ENCODE measurements around the gene CDKN2B. TPM values are rescaled to one million over a fixed set of nuclear protein-coding genes. Genes with fewer than 3 reads are reported as not detected.
"Not testable (repeated sequence)": the region's sequence is repeated elsewhere in the genome, so short reads cannot be mapped to it uniquely, and the experiment has no call there.

CDKN2B gene
- total RNA-seq, 1 donor from 2014 or later = 1.8 TPM

- ATAC-seq (no peak), DNase-seq (no peak)
- intact Hi-C loops (cut with micrococcal nuclease) = no loop called here
Measured at GRCh38 chr9:21976334-21976875, 32.7 kb downstream of the CDKN2B start.

- intact Hi-C loops (cut with micrococcal nuclease) = no loop called here
- no peak for DNase-seq
- peak; percentile 47 for ATAC-seq
Measured at GRCh38 chr9:21974722-21975409, 34.2 kb downstream of the CDKN2B start.

GRCh38 chr9:21974343-21974721 lies 34.8 kb downstream of the CDKN2B start:
- intact Hi-C loops (cut with micrococcal nuclease) = no loop called here
- no peak for ATAC-seq
- DNase-seq = no peak

- ATAC-seq = no peak
- intact Hi-C loops (cut with micrococcal nuclease) = no loop called here
- no peak for DNase-seq
Measured at GRCh38 chr9:21972361-21972760, 36.7 kb downstream of the CDKN2B start.

GRCh38 chr9:21970800-21971640 lies 38.1 kb downstream of the CDKN2B start:
- intact Hi-C loops (cut with micrococcal nuclease) = no loop called here
- ATAC-seq (no peak), DNase-seq (no peak)

- no peak for DNase-seq
- intact Hi-C loops (cut with micrococcal nuclease) = no loop called here
- no peak for ATAC-seq
Measured at GRCh38 chr9:21969951-21970799, 38.9 kb downstream of the CDKN2B start.

GRCh38 chr9:21969011-21969940 lies 39.8 kb downstream of the CDKN2B start:
- ATAC-seq = no peak
- DNase-seq = no peak
- intact Hi-C loops (cut with micrococcal nuclease) = no loop called here

- ATAC-seq (no peak), DNase-seq (no peak)
- intact Hi-C loops (cut with micrococcal nuclease) = no loop called here
Measured at GRCh38 chr9:21968331-21969010, 40.6 kb downstream of the CDKN2B start.

GRCh38 chr9:21967702-21968101 lies 41.4 kb downstream of the CDKN2B start:
- ATAC-seq (no peak), DNase-seq (no peak)
- intact Hi-C loops (cut with micrococcal nuclease) = no loop called here

- no peak for ATAC-seq
- intact Hi-C loops (cut with micrococcal nuclease) = no loop called here
- no peak for DNase-seq
Measured at GRCh38 chr9:21967169-21967568, 41.9 kb downstream of the CDKN2B start.

GRCh38 chr9:21966140-21966851 lies 42.8 kb downstream of the CDKN2B start:
- intact Hi-C loops (cut with micrococcal nuclease) = no loop called here
- DNase-seq (no peak), ATAC-seq (no peak)

- DNase-seq = no peak
Measured at GRCh38 chr9:21965401-21965951, 43.6 kb downstream of the CDKN2B start.

GRCh38 chr9:21964925-21965385 lies 44.1 kb downstream of the CDKN2B start:
- DNase-seq (no peak), ATAC-seq (no peak)
- intact Hi-C loops (cut with micrococcal nuclease) = no loop called here

More at GRCh38 chr9:21965401-21965951, 43.6 kb downstream of the CDKN2B start:
- intact Hi-C loops (cut with micrococcal nuclease) = no loop called here
- ATAC-seq = no peak

GRCh38 chr9:21961569-21961968 lies 47.5 kb downstream of the CDKN2B start:
- intact Hi-C loops (cut with micrococcal nuclease) = no loop called here
- ATAC-seq = no peak
- DNase-seq = no peak

GRCh38 chr9:21959268-21959667 lies 49.8 kb downstream of the CDKN2B start:
- DNase-seq; intact Hi-C loops (cut with micrococcal nuclease); ATAC-seq: not testable (repeated sequence)

- ATAC-seq = no peak
- intact Hi-C loops (cut with micrococcal nuclease) = no loop called here
- DNase-seq = no peak
Measured at GRCh38 chr9:21958833-21959232, 50.3 kb downstream of the CDKN2B start.

All from left ventricle myocardium superior (tissue), 1 donor.